Activated T-cell treated with anti-CD3 and anti-CD28 coated beads, Interleukin-2, amount 50 U/mL, for 24 hours (primary cell): ENCODE measurements around the gene ALDH1L1.
"Not testable (repeated sequence)": the region's sequence is repeated elsewhere in the genome, so short reads cannot be mapped to it uniquely, and the experiment has no call there.

ENCODE experiments used
- DNase-seq: peaks from one replicate; pipeline ENCODE4 v3.0.0-alpha.2; 2020
- H3K27ac Mint-ChIP-seq: 2 replicates; pipeline ENCODE4 v1.8.0; 2020; ENCODE audit warnings: mild to moderate bottlenecking, mixed read lengths
- H3K27me3 Mint-ChIP-seq: 2 replicates; pipeline ENCODE4 v1.8.0; 2020; ENCODE audit warnings: mixed read lengths
- H3K36me3 Mint-ChIP-seq: 2 replicates; pipeline ENCODE4 v1.8.0; 2020; ENCODE audit warnings: low read depth, mixed read lengths
- H3K4me1 Mint-ChIP-seq: 2 replicates; pipeline ENCODE4 v1.8.0; 2020; ENCODE audit warnings: low read depth, mixed read lengths
- H3K4me3 Mint-ChIP-seq: 2 replicates; pipeline ENCODE4 v1.8.0; 2020; ENCODE audit warnings: mild to moderate bottlenecking, moderate library complexity, mixed read lengths
- H3K9me3 Mint-ChIP-seq: 2 replicates; pipeline ENCODE4 v1.8.0; 2020; ENCODE audit warnings: mixed read lengths

ALDH1L1 gene

GRCh38 chr3:126070146-126070545 is 110.2 kb downstream of the ALDH1L1 start:
- peaks cover 2% of the 10 kb centered on the region for H3K4me1 Mint-ChIP-seq

GRCh38 chr3:126067959-126068358 is 112.4 kb downstream of the ALDH1L1 start:
- H3K36me3 Mint-ChIP-seq, result peaks cover 42% of the 10 kb centered on the region
- H3K4me3 Mint-ChIP-seq, result no peak overlapping the region
- H3K27ac Mint-ChIP-seq, result no peak overlapping the region
- peaks cover 5% of the 10 kb centered on the region for H3K9me3 Mint-ChIP-seq
- DNase-seq, result no peak
- H3K4me1 Mint-ChIP-seq, result peaks cover 16% of the 10 kb centered on the region
- no peaks in the 10 kb centered on the region for H3K27me3 Mint-ChIP-seq

More at GRCh38 chr3:126070146-126070545, 110.2 kb downstream of the ALDH1L1 start:
- Mint-ChIP-seq H3K4me3 (no peak overlapping the region), H3K9me3 (peaks cover 12% of the 10 kb centered on the region), H3K36me3 (peaks cover 46% of the 10 kb centered on the region), H3K27ac (no peak overlapping the region), H3K27me3 (no peaks in the 10 kb centered on the region)
- no peak for DNase-seq

- H3K27me3 Mint-ChIP-seq, DNase-seq, H3K9me3 Mint-ChIP-seq, H3K4me3 Mint-ChIP-seq, H3K27ac Mint-ChIP-seq: not testable (repeated sequence)
- Mint-ChIP-seq H3K36me3 (peaks cover 33% of the 10 kb centered on the region), H3K4me1 (peaks cover 16% of the 10 kb centered on the region)
These were observed 113.7 kb downstream of the ALDH1L1 start for GRCh38 chr3:126066676-126067075.

GRCh38 chr3:126065876-126066275 is 114.5 kb downstream of the ALDH1L1 start:
- Mint-ChIP-seq H3K27ac (no peak overlapping the region), H3K4me3 (no peak overlapping the region), H3K9me3 (no peaks in the 10 kb centered on the region), H3K36me3 (peaks cover 35% of the 10 kb centered on the region), H3K4me1 (peaks cover 16% of the 10 kb centered on the region), H3K27me3 (no peaks in the 10 kb centered on the region)
- no peak for DNase-seq

GRCh38 chr3:126064627-126065258 is 115.6 kb downstream of the ALDH1L1 start:
- Mint-ChIP-seq H3K4me3 (no peak overlapping the region), H3K36me3 (peaks cover 36% of the 10 kb centered on the region), H3K27me3 (no peaks in the 10 kb centered on the region), H3K27ac (no peak overlapping the region), H3K4me1 (peaks cover 14% of the 10 kb centered on the region), H3K9me3 (no peaks in the 10 kb centered on the region)
- no peak for DNase-seq

GRCh38 chr3:126063358-126063965 is 116.9 kb downstream of the ALDH1L1 start:
- peaks cover 44% of the 10 kb centered on the region for H3K36me3 Mint-ChIP-seq
- no peaks in the 10 kb centered on the region for H3K27me3 Mint-ChIP-seq
- peak overlapping the region; percentile 20 for H3K27ac Mint-ChIP-seq
- H3K9me3 Mint-ChIP-seq, result no peaks in the 10 kb centered on the region
- H3K4me1 Mint-ChIP-seq, result peaks cover 14% of the 10 kb centered on the region
- no peak for DNase-seq
- H3K4me3 Mint-ChIP-seq, result no peak overlapping the region

- Mint-ChIP-seq H3K9me3 (no peaks in the 10 kb centered on the region), H3K27ac (no peak overlapping the region), H3K27me3 (no peaks in the 10 kb centered on the region), H3K4me3 (no peak overlapping the region), H3K4me1 (peaks cover 14% of the 10 kb centered on the region), H3K36me3 (peaks cover 31% of the 10 kb centered on the region)
- no peak for DNase-seq
These were observed 118.9 kb downstream of the ALDH1L1 start for GRCh38 chr3:126061301-126062032.

- H3K36me3 Mint-ChIP-seq, result peaks cover 23% of the 10 kb centered on the region
- DNase-seq, result no peak
- H3K4me1 Mint-ChIP-seq, result peaks cover 14% of the 10 kb centered on the region
- no peaks in the 10 kb centered on the region for H3K9me3 Mint-ChIP-seq
- no peak overlapping the region for H3K4me3 Mint-ChIP-seq
- H3K27me3 Mint-ChIP-seq, result no peaks in the 10 kb centered on the region
- H3K27ac Mint-ChIP-seq, result no peak overlapping the region
These were observed 119.7 kb downstream of the ALDH1L1 start for GRCh38 chr3:126060613-126061145.

- no peaks in the 10 kb centered on the region for H3K27me3 Mint-ChIP-seq
- H3K36me3 Mint-ChIP-seq, result peaks cover 13% of the 10 kb centered on the region
These were observed 121.7 kb downstream of the ALDH1L1 start for GRCh38 chr3:126058666-126059065.

GRCh38 chr3:126057936-126058335 is 122.5 kb downstream of the ALDH1L1 start:
- no peaks in the 10 kb centered on the region for H3K9me3 Mint-ChIP-seq
- H3K4me3 Mint-ChIP-seq, result no peak overlapping the region
- H3K27ac Mint-ChIP-seq, result no peak overlapping the region
- H3K4me1 Mint-ChIP-seq, result peaks cover 7% of the 10 kb centered on the region
- H3K27me3 Mint-ChIP-seq, result no peaks in the 10 kb centered on the region
- no peak for DNase-seq
- H3K36me3 Mint-ChIP-seq, result peaks cover 11% of the 10 kb centered on the region

More at GRCh38 chr3:126058666-126059065, 121.7 kb downstream of the ALDH1L1 start:
- DNase-seq, result no peak
- Mint-ChIP-seq H3K4me3 (no peak overlapping the region), H3K27ac (no peak overlapping the region), H3K4me1 (peaks cover 8% of the 10 kb centered on the region), H3K9me3 (no peaks in the 10 kb centered on the region)

- no peaks in the 10 kb centered on the region for H3K27me3 Mint-ChIP-seq
- DNase-seq, result no peak
- H3K27ac Mint-ChIP-seq, result no peak overlapping the region
These were observed 122.9 kb downstream of the ALDH1L1 start for GRCh38 chr3:126057501-126057819.

GRCh38 chr3:126056681-126057500 is 123.5 kb downstream of the ALDH1L1 start:
- H3K27me3 Mint-ChIP-seq, result no peaks in the 10 kb centered on the region
- peaks cover 11% of the 10 kb centered on the region for H3K4me1 Mint-ChIP-seq
- no peak overlapping the region for H3K27ac Mint-ChIP-seq
- DNase-seq, result no peak
- H3K9me3 Mint-ChIP-seq, result no peaks in the 10 kb centered on the region
- H3K36me3 Mint-ChIP-seq, result peaks cover 11% of the 10 kb centered on the region
- H3K4me3 Mint-ChIP-seq, result no peak overlapping the region

More at GRCh38 chr3:126057501-126057819, 122.9 kb downstream of the ALDH1L1 start:
- Mint-ChIP-seq H3K9me3 (no peaks in the 10 kb centered on the region), H3K4me1 (peaks cover 10% of the 10 kb centered on the region), H3K36me3 (peaks cover 11% of the 10 kb centered on the region), H3K4me3 (no peak overlapping the region)

GRCh38 chr3:126056088-126056487 is 124.3 kb downstream of the ALDH1L1 start:
- no peaks in the 10 kb centered on the region for H3K9me3 Mint-ChIP-seq
- DNase-seq, result no peak
- no peak overlapping the region for H3K4me3 Mint-ChIP-seq
- peaks cover 11% of the 10 kb centered on the region for H3K36me3 Mint-ChIP-seq
- no peaks in the 10 kb centered on the region for H3K27me3 Mint-ChIP-seq
- peaks cover 11% of the 10 kb centered on the region for H3K4me1 Mint-ChIP-seq
- no peak overlapping the region for H3K27ac Mint-ChIP-seq

- H3K36me3 Mint-ChIP-seq, result peaks cover 16% of the 10 kb centered on the region
- no peak overlapping the region for H3K4me3 Mint-ChIP-seq
- no peaks in the 10 kb centered on the region for H3K9me3 Mint-ChIP-seq
- H3K4me1 Mint-ChIP-seq, result peaks cover 11% of the 10 kb centered on the region
- no peak for DNase-seq
- H3K27ac Mint-ChIP-seq, result no peak overlapping the region
- H3K27me3 Mint-ChIP-seq, result no peaks in the 10 kb centered on the region
These were observed 125.5 kb downstream of the ALDH1L1 start for GRCh38 chr3:126054870-126055269.
